Kidney (tissue), 14 donors: ENCODE results near the gene HEG1. TPM values are rescaled to one million over a fixed set of nuclear protein-coding genes. Genes with fewer than 3 reads are reported as not detected.

ENCODE experiments used
- DNase-seq, 5 donors: peaks; one replicate each; pipeline ENCODE4 v3.0.0-alpha.2; 2013 to 2020
- FAIRE-seq: peaks from 2 replicates; lab custom pipeline; 2012; peaks lifted over from hg19 to GRCh38; lab: Jason Lieb, UNC
- H3K27ac ChIP-seq, 2 donors: one replicate each; pipeline ENCODE4 v1.7.0; 2013; ENCODE audit warnings: low read depth in 2 of 2, low read length in 2 of 2, inconsistent platforms in 1 of 2
- H3K27me3 ChIP-seq: one replicate; pipeline ENCODE4 v1.7.1; 2013; ENCODE audit warnings: low read length, inconsistent platforms; ENCODE audit not compliant: control insufficient read depth, insufficient read depth
- H3K36me3 ChIP-seq, 3 donors: one replicate each; pipeline versions ENCODE4 v1.7.0 to v1.7.1; 2013; ENCODE audit warnings: low read length in 3 of 3, control low read depth in 1 of 3, inconsistent platforms in 1 of 3; ENCODE audit not compliant: insufficient read depth in 3 of 3, control insufficient read depth in 2 of 3
- H3K4me1 ChIP-seq, 3 donors: one replicate each; pipeline versions ENCODE4 v1.7.0 to v1.7.1; 2013; ENCODE audit warnings: low read length in 3 of 3, inconsistent platforms in 1 of 3, low read depth in 1 of 3; ENCODE audit not compliant: control insufficient read depth in 2 of 3, insufficient read depth in 2 of 3
- H3K4me3 ChIP-seq, 3 donors: one replicate each; pipeline versions ENCODE4 v1.7.0 to v1.8.1; 2013; ENCODE audit warnings: low read length in 3 of 3, control low read depth in 1 of 3, inconsistent platforms in 1 of 3
- H3K9ac ChIP-seq, 3 donors: one replicate each; pipeline versions ENCODE4 v1.7.0 to v1.7.1; 2013; ENCODE audit warnings: low read length in 3 of 3, control low read depth in 1 of 3, inconsistent platforms in 1 of 3
- H3K9me3 ChIP-seq, 3 donors: one replicate each; pipeline versions ENCODE4 v1.7.0 to v1.7.1; 2013; ENCODE audit warnings: low read length in 3 of 3, control low read depth in 1 of 3, inconsistent platforms in 1 of 3; ENCODE audit not compliant: control insufficient read depth in 2 of 3, insufficient read depth in 1 of 3
- CTCF ChIP-seq: IDR thresholded peaks from 3 replicates; pipeline ENCODE4 v1.5.1; 2012; ENCODE audit warnings: mild to moderate bottlenecking, moderate library complexity, borderline replicate concordance; ENCODE audit not compliant: insufficient read depth; ENCODE audit errors: extremely low read depth
- intact Hi-C: fragments of 100-400 bp; cut with DNase I; formaldehyde crosslinking; loops from one replicate; pipeline ENCODE4 v1.11.1; 2022
- polyA plus RNA-seq: library from polyadenylated mRNA; stranded (reverse); fragments of 350-450 nt; fragmentation: Illumina TruSeq; extraction: RNeasy Lipid Tissue Mini Kit (QIAGEN cat#74804); gene quantifications from one replicate; pipeline ENCODE4 v1.2.3, GENCODE V29; 2014; ENCODE audit warnings: low read depth, low replicate concordance; ENCODE audit not compliant: insufficient read depth
- total RNA-seq: library from RNA; stranded (reverse); fragmentation: NEBNext Ultra II Directional; extraction: Animal tissue kit (Norgen Biotek cat#: 25700); gene quantifications from one replicate; pipeline ENCODE4 v1.2.1, GENCODE V29; 2021
- donor health status: control.
- donor health status: control.
- donor health status: control.
- donor health status: control.
- donor health status: control.
- donor health status: DM: yes; HTN: yes; CAD: no.
- donor health status: Normal renal cell carcinoma (clear cell type).

The HEG1 gene
- total and polyA plus RNA-seq, 2 donors from 2014 or later, result 10.3 to 96.3 TPM

- no peaks in the 10 kb centered on the region for H3K36me3 ChIP-seq
- H3K9ac ChIP-seq, result no peak overlapping the region
- DNase-seq, result no peak
- H3K4me3 ChIP-seq, result no peak overlapping the region
- H3K27ac ChIP-seq, result no peak overlapping the region
- peaks cover 0 to 19% (median 4%) of the 10 kb centered on the region in 3 donors for H3K4me1 ChIP-seq
- no peaks in the 10 kb centered on the region for H3K9me3 ChIP-seq
- H3K27me3 ChIP-seq, result no peaks in the 10 kb centered on the region
- FAIRE-seq, result no peak
- intact Hi-C loops, result no loop called here
- TF ChIP-seq CTCF, result no peak
These were observed 89.0 kb downstream of the HEG1 start for GRCh38 chr3:124966521-124967445.

GRCh38 chr3:124965413-124965812, 90.4 kb downstream of the HEG1 start:
- Histone ChIP-seq H3K27me3 (no peaks in the 10 kb centered on the region), H3K4me1 (peaks cover 0 to 19% (median 3%) of the 10 kb centered on the region in 3 donors), H3K36me3 (no peaks in the 10 kb centered on the region), H3K4me3 (no peak overlapping the region), H3K9ac (no peak overlapping the region), H3K9me3 (no peaks in the 10 kb centered on the region), H3K27ac (no peak overlapping the region)
- intact Hi-C loops, result no loop called here
- no peak for TF ChIP-seq CTCF
- no peak for DNase-seq
- FAIRE-seq, result no peak

- H3K9ac ChIP-seq, result no peak overlapping the region
- TF ChIP-seq CTCF, result no peak
- DNase-seq (no peak), FAIRE-seq (no peak)
- H3K27ac ChIP-seq, result no peak overlapping the region
- H3K4me1 ChIP-seq, result peaks cover 0 to 15% (median 0%) of the 10 kb centered on the region in 3 donors
- no peaks in the 10 kb centered on the region for H3K27me3 ChIP-seq
- H3K36me3 ChIP-seq, result no peaks in the 10 kb centered on the region
- H3K9me3 ChIP-seq, result no peaks in the 10 kb centered on the region
- no peak overlapping the region for H3K4me3 ChIP-seq
- intact Hi-C loops, result no loop called here
These were observed 91.4 kb downstream of the HEG1 start for GRCh38 chr3:124964387-124964786.
